BE2C (cell line): Measurements from ENCODE around the gene SNX27.

Experiments used
- DNase-seq: peaks from one replicate; pipeline ENCODE4 v3.0.0-alpha.2; 2020
- H3K27me3 ChIP-seq: fragments of 250-450 bp; sonication (Bioruptor Pico); 2 replicates; pipeline ENCODE4 v1.5.1; 2020; ENCODE audit warnings: mild to moderate bottlenecking
- H3K36me3 ChIP-seq: fragments of 250-450 bp; sonication (Bioruptor Pico); 2 replicates; pipeline ENCODE4 v1.5.1; 2020; ENCODE audit warnings: mild to moderate bottlenecking
- H3K4me1 ChIP-seq: fragments of 250-450 bp; sonication (Bioruptor Pico); 2 replicates; pipeline ENCODE4 v1.5.1; 2020
- H3K4me3 ChIP-seq: 2 replicates; pipeline ENCODE4 v1.5.1; 2011; ENCODE audit warnings: low read depth, low read length
- H3K9me3 ChIP-seq: fragments of 250-450 bp; sonication (Bioruptor Pico); 2 replicates; pipeline ENCODE4 v1.5.1; 2020
- CTCF ChIP-seq: IDR thresholded peaks from 2 replicates; pipeline ENCODE4 v1.5.1; 2012; ENCODE audit warnings: mild to moderate bottlenecking, low read depth, low read length

SNX27 gene

GRCh38 chr1:151718666-151719065 is 106.8 kb downstream of the SNX27 start:
- Histone ChIP-seq H3K4me1 (peaks cover 37% of the 10 kb centered on the region), H3K27me3 (no peaks in the 10 kb centered on the region), H3K4me3 (no peak overlapping the region), H3K36me3 (no peaks in the 10 kb centered on the region), H3K9me3 (no peaks in the 10 kb centered on the region; the same call in 1 of the 2 replicates)
- no peak for TF ChIP-seq CTCF
- DNase-seq, result no peak

GRCh38 chr1:151720125-151720524 is 108.3 kb downstream of the SNX27 start:
- no peaks in the 10 kb centered on the region for H3K27me3 ChIP-seq
- DNase-seq, result no peak
- TF ChIP-seq CTCF, result no peak
- no peaks in the 10 kb centered on the region for H3K36me3 ChIP-seq
- H3K9me3 ChIP-seq, result no peaks in the 10 kb centered on the region; the same call in 1 of the 2 replicates
- peaks cover 37% of the 10 kb centered on the region for H3K4me1 ChIP-seq
- H3K4me3 ChIP-seq, result peak overlapping the region; percentile 19; the same call in 1 of the 2 replicates

GRCh38 chr1:151720554-151720953 is 108.7 kb downstream of the SNX27 start:
- no peak for DNase-seq
- Histone ChIP-seq H3K4me3 (peak overlapping the region; percentile 61; the same call in 1 of the 2 replicates), H3K27me3 (no peaks in the 10 kb centered on the region), H3K36me3 (no peaks in the 10 kb centered on the region), H3K9me3 (no peaks in the 10 kb centered on the region; the same call in 1 of the 2 replicates), H3K4me1 (peaks cover 37% of the 10 kb centered on the region)
- TF ChIP-seq CTCF, result no peak

- Histone ChIP-seq H3K4me3 (peak within 1 kb of the TSS; percentile 61), H3K9me3 (no peaks in the 10 kb centered on the region; the same call in 1 of the 2 replicates), H3K36me3 (no peaks in the 10 kb centered on the region), H3K4me1 (peaks cover 31% of the 10 kb centered on the region), H3K27me3 (no peaks in the 10 kb centered on the region)
- DNase-seq, result peak; percentile 67
- TF ChIP-seq CTCF, result no peak
Observed at GRCh38 chr1:151720974-151721787, 109.3 kb downstream of the SNX27 start, which contains the start of gene RIIAD1. Gene RIIAD1, plus strand, starts transcription at chr1:151721522. Its CDS starts 15 bp downstream, at chr1:151721537.

- no peak for TF ChIP-seq CTCF
- H3K9me3 ChIP-seq, result no peaks in the 10 kb centered on the region; the same call in 1 of the 2 replicates
- DNase-seq, result no peak
- H3K4me3 ChIP-seq, result peak overlapping the region; percentile 61
- H3K4me1 ChIP-seq, result peaks cover 30% of the 10 kb centered on the region
- H3K27me3 ChIP-seq, result no peaks in the 10 kb centered on the region
- H3K36me3 ChIP-seq, result no peaks in the 10 kb centered on the region
Observed at GRCh38 chr1:151721788-151722510, 110.1 kb downstream of the SNX27 start.
